ENCODE results near the gene ENTPD1. TPM values are rescaled to one million over a fixed set of nuclear protein-coding genes. Genes with fewer than 3 reads are reported as not detected.

The ENTPD1 gene
- total RNA-seq, 1 donor from 2014 or later, result 8.9 TPM

DNA sequence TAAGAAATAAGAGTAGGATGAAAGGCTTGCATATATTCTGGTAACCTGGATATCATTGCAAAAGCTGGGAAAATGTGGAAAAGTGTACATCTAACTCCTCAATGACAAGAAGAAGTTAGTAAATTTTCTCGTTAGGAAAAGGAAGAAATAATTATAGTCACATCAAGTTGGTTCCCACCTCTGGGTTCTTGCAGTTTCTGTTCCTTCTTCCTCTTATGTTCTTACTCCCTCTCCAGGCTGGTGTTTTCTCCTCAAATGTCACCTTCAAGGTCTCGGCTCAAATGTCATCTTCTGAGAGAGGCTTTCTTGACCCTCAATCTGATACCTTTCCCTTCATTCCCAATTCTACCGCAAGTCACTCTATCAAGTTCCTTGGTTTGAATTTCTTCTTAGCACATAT, 64.4 kb downstream of the ENTPD1 start:
- H3K27ac ChIP-seq (ENCODE audit: low read depth, low read length), result no peak overlapping the region

DNA sequence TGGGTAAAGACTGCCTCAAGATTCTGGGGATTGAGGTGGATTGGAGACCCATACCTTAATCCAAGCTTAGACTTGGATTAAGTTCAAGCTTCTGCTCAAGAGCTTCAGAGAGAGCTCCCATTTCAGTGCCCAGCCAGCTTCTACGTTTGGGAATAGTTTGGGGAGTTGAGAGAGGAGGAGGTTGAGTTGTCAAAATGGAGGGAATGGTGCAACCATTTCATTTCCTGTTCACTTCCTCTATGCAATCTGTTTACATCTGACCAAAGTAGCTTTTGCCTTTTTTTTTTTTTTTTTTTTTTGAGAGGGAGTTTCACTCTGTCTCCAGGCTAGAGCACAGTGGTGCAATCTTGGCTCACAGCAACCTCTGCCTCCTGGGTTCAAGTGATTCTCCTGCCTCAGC, 65.8 kb downstream of the ENTPD1 start:
- Histone ChIP-seq H3K27ac (ENCODE audit: low read depth, low read length) (no peak overlapping the region), H3K4me3 (ENCODE audit: low read length in 3 of 3) (no peak overlapping the region), H3K27me3 (ENCODE audit: control insufficient read depth in 3 of 3, insufficient read depth in 3 of 3, low read length in 3 of 3) (no peaks in the 10 kb centered on the region), H3K36me3 (ENCODE audit: control insufficient read depth in 3 of 3, insufficient read depth in 3 of 3, low read length in 3 of 3) (no peaks in the 10 kb centered on the region), H3K4me1 (ENCODE audit: control insufficient read depth in 3 of 3, insufficient read depth in 3 of 3, low read length in 3 of 3) (no peaks in the 10 kb centered on the region), H3K9ac (ENCODE audit: low read depth in 1 of 3, low read length in 3 of 3) (no peak overlapping the region), H3K9me3 (ENCODE audit: control insufficient read depth in 3 of 3, low read length in 3 of 3) (no peaks in the 10 kb centered on the region)

More for the DNA sequence above, 64.4 kb downstream of the ENTPD1 start:
- H3K27me3 ChIP-seq (ENCODE audit: control insufficient read depth in 3 of 3, insufficient read depth in 3 of 3, low read length in 3 of 3), result no peaks in the 10 kb centered on the region
- H3K9ac ChIP-seq (ENCODE audit: low read depth in 1 of 3, low read length in 3 of 3), result no peak overlapping the region
- peaks cover 0 to 3% (median 0%) of the 10 kb centered on the region in 3 donors for H3K9me3 ChIP-seq (ENCODE audit: control insufficient read depth in 3 of 3, low read length in 3 of 3)
- H3K4me1 ChIP-seq (ENCODE audit: control insufficient read depth in 3 of 3, insufficient read depth in 3 of 3, low read length in 3 of 3), result peaks cover 0 to under 1% (median 0%) of the 10 kb centered on the region in 3 donors
- no peaks in the 10 kb centered on the region for H3K36me3 ChIP-seq (ENCODE audit: control insufficient read depth in 3 of 3, insufficient read depth in 3 of 3, low read length in 3 of 3)
- H3K4me3 ChIP-seq (ENCODE audit: low read length in 3 of 3), result no peak overlapping the region

DNA sequence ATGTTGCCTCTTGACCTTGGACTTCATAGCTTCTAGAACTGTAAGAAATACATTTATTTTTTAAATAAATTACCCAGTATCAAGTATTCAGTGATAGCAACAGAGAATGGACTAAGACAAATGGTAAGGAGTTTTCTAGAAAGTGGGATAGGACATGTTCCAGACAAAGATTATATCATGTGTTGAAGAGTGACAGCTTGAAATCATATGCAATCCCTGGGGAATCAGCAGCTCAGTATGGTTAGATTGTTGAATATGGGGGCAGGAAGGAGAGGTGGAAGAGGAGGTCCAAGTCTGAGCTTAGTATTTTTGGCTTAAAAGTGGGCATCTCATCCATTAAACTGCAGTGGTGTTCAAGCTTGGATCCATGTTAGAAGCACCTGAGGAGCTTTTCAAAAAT, 74.1 kb downstream of the ENTPD1 start:
- no peaks in the 10 kb centered on the region for H3K36me3 ChIP-seq (ENCODE audit: control insufficient read depth in 3 of 3, insufficient read depth in 3 of 3, low read length in 3 of 3)

DNA sequence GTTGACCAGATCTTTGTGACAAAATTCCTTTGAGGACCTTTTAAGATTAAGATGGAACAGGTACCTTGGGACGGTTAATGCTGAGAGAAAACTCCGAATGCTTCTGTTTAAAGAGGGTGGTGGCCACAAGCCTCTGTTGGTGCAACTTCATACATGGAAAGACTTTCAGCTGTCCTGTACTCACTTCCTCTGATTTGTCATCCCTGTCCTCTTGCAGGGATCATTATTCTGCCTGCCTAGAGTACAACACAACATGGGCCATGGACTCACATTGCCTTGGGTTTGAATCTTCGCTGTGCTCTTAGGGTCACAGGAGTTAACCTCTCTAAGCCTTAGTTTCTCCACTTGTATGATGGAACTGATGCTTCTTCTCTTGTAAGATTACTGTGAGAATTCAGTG, 75.1 kb downstream of the ENTPD1 start:
- H3K9me3 ChIP-seq (ENCODE audit: control insufficient read depth in 3 of 3, low read length in 3 of 3), result no peaks in the 10 kb centered on the region
- H3K4me3 ChIP-seq (ENCODE audit: low read length in 3 of 3), result no peak overlapping the region
- no peaks in the 10 kb centered on the region for H3K4me1 ChIP-seq (ENCODE audit: control insufficient read depth in 3 of 3, insufficient read depth in 3 of 3, low read length in 3 of 3)
- H3K27ac ChIP-seq (ENCODE audit: low read depth, low read length), result no peak overlapping the region
- H3K36me3 ChIP-seq (ENCODE audit: control insufficient read depth in 3 of 3, insufficient read depth in 3 of 3, low read length in 3 of 3), result no peaks in the 10 kb centered on the region
- H3K27me3 ChIP-seq (ENCODE audit: control insufficient read depth in 3 of 3, insufficient read depth in 3 of 3, low read length in 3 of 3), result no peaks in the 10 kb centered on the region
- no peak overlapping the region for H3K9ac ChIP-seq (ENCODE audit: low read depth in 1 of 3, low read length in 3 of 3)

More for the DNA sequence above, 74.1 kb downstream of the ENTPD1 start:
- no peaks in the 10 kb centered on the region for H3K4me1 ChIP-seq (ENCODE audit: control insufficient read depth in 3 of 3, insufficient read depth in 3 of 3, low read length in 3 of 3)
- no peak overlapping the region for H3K27ac ChIP-seq (ENCODE audit: low read depth, low read length)
- no peak overlapping the region for H3K9ac ChIP-seq (ENCODE audit: low read depth in 1 of 3, low read length in 3 of 3)
- H3K4me3 ChIP-seq (ENCODE audit: low read length in 3 of 3), result no peak overlapping the region
- H3K27me3 ChIP-seq (ENCODE audit: control insufficient read depth in 3 of 3, insufficient read depth in 3 of 3, low read length in 3 of 3), result no peaks in the 10 kb centered on the region
- no peaks in the 10 kb centered on the region for H3K9me3 ChIP-seq (ENCODE audit: control insufficient read depth in 3 of 3, low read length in 3 of 3)

DNA sequence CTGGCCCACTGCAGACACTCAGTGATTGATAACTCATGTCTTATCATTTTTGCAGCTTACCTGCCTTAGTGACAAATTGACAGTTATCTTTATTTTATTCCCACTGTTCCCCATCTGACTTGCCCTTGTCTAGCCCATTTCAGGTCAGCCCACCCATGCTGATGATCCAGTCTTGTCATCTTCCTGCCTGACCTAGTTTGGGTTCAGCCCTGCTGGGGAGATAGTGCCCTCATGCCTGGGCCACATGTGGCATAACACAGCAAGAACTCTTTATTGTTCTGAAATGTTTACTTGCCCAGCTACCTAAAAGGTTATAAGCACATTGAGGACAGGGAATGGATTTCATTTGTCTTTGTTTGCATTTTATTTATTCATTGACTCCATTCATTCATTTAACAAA, 75.6 kb downstream of the ENTPD1 start:
- Histone ChIP-seq H3K36me3 (ENCODE audit: control insufficient read depth in 3 of 3, insufficient read depth in 3 of 3, low read length in 3 of 3) (no peaks in the 10 kb centered on the region), H3K9me3 (ENCODE audit: control insufficient read depth in 3 of 3, low read length in 3 of 3) (no peaks in the 10 kb centered on the region), H3K4me3 (ENCODE audit: low read length in 3 of 3) (no peak overlapping the region), H3K27me3 (ENCODE audit: control insufficient read depth in 3 of 3, insufficient read depth in 3 of 3, low read length in 3 of 3) (no peaks in the 10 kb centered on the region), H3K9ac (ENCODE audit: low read depth in 1 of 3, low read length in 3 of 3) (no peak overlapping the region), H3K27ac (ENCODE audit: low read depth, low read length) (no peak overlapping the region), H3K4me1 (ENCODE audit: control insufficient read depth in 3 of 3, insufficient read depth in 3 of 3, low read length in 3 of 3) (no peaks in the 10 kb centered on the region)

DNA sequence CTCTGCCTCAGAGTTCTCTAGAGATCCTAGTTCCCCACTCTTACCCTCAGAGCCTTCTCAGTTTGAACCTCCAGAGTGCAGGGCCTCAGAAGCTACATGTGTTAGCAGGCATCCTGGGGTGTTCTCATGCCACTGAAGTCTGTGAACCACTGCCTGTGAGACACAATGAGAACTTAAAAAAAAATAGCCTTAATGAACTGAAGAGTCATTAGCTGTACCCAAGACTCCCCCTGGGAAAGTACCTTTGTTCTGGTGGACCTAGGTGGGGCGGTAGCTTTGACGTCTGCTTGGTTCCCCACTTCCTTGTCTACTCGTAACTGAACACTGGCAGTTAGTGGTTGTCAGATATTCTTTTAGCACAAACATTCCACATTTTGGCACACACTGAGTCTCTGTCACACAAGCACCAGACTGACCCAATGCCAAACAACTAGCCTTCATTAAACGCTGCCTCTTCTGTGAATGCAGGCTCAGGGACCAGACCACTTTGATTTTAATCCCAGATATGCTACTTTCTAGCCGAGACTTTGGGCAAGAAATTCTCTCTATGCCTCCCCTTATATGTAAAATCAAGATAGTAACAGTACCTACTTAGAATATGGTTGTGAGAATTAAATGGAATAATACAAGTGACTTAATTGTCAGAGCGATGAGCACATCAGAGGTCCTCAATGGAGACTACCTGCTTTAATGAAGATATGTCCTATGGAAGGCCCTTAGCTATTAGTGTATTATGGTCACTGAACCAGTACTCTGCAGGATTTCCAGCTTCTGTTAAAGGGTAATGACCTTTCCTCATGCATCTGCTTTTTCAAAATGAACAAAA, 76.5 kb downstream of the ENTPD1 start:
- no peaks in the 10 kb centered on the region for H3K36me3 ChIP-seq (ENCODE audit: control insufficient read depth in 3 of 3, insufficient read depth in 3 of 3, low read length in 3 of 3)
- no peak overlapping the region for H3K27ac ChIP-seq (ENCODE audit: low read depth, low read length)
- no peaks in the 10 kb centered on the region for H3K9me3 ChIP-seq (ENCODE audit: control insufficient read depth in 3 of 3, low read length in 3 of 3)
- H3K4me3 ChIP-seq (ENCODE audit: low read length in 3 of 3), result no peak overlapping the region
- no peaks in the 10 kb centered on the region for H3K27me3 ChIP-seq (ENCODE audit: control insufficient read depth in 3 of 3, insufficient read depth in 3 of 3, low read length in 3 of 3)
- H3K9ac ChIP-seq (ENCODE audit: low read depth in 1 of 3, low read length in 3 of 3), result no peak overlapping the region
- H3K4me1 ChIP-seq (ENCODE audit: control insufficient read depth in 3 of 3, insufficient read depth in 3 of 3, low read length in 3 of 3), result peaks cover 0 to 4% (median 4%) of the 10 kb centered on the region in 3 donors

DNA sequence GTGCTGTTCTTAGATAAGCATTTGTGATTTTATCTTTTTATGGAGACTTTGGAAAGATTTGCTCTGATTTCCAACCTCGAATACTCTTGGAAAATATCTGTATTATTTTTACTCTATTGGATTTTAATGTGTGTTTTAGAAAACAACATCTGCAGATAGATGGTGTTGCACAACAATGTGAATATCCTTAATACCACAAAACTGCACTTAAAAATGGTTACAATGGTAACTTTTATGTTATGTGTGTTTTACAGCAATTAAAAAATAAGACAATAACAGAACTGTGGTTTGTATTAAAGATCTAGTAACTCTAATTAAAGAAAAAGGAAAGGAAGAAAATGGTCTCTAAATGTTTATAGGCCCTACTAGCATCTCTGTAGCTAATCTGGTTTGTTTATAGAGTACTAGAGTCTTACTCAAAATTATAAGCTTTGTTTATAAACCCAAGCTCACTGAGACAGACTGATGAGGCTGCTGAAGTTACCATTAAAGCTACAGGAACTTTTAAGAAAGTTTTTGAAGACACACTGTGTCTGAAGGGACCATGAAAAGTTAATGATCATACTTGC, 77.2 kb downstream of the ENTPD1 start:
- Histone ChIP-seq H3K4me1 (ENCODE audit: control insufficient read depth in 3 of 3, insufficient read depth in 3 of 3, low read length in 3 of 3) (peaks cover 0 to 4% (median 4%) of the 10 kb centered on the region in 3 donors), H3K9ac (ENCODE audit: low read depth in 1 of 3, low read length in 3 of 3) (no peak overlapping the region), H3K9me3 (ENCODE audit: control insufficient read depth in 3 of 3, low read length in 3 of 3) (no peaks in the 10 kb centered on the region), H3K4me3 (ENCODE audit: low read length in 3 of 3) (no peak overlapping the region), H3K36me3 (ENCODE audit: control insufficient read depth in 3 of 3, insufficient read depth in 3 of 3, low read length in 3 of 3) (no peaks in the 10 kb centered on the region), H3K27ac (ENCODE audit: low read depth, low read length) (no peak overlapping the region), H3K27me3 (ENCODE audit: control insufficient read depth in 3 of 3, insufficient read depth in 3 of 3, low read length in 3 of 3) (no peaks in the 10 kb centered on the region)

DNA sequence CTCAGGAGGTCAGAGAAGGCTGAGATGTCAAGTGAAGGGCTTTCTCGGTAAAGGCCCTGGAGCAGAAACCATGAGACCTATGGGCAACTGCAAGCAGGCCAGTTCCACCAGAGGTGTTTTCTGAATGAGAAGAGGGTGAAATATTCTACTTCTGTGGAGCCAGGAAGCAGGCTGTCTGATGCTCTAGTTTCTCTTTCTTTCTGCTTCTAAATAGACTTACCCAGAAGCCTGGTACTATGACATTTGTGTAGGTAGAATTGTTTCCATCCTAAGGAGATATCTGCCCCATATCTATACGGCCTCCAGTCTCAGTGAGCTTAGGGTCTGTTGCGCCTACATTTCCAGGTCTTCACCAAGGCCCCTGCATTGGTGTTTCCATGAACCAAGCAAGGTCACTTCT, 78.4 kb downstream of the ENTPD1 start:
- no peaks in the 10 kb centered on the region for H3K9me3 ChIP-seq (ENCODE audit: control insufficient read depth in 3 of 3, low read length in 3 of 3)
- no peaks in the 10 kb centered on the region for H3K27me3 ChIP-seq (ENCODE audit: control insufficient read depth in 3 of 3, insufficient read depth in 3 of 3, low read length in 3 of 3)
- H3K9ac ChIP-seq (ENCODE audit: low read depth in 1 of 3, low read length in 3 of 3), result no peak overlapping the region
- H3K27ac ChIP-seq (ENCODE audit: low read depth, low read length), result no peak overlapping the region
- H3K4me3 ChIP-seq (ENCODE audit: low read length in 3 of 3), result no peak overlapping the region
- peaks cover 0 to 4% (median 4%) of the 10 kb centered on the region in 3 donors for H3K4me1 ChIP-seq (ENCODE audit: control insufficient read depth in 3 of 3, insufficient read depth in 3 of 3, low read length in 3 of 3)
- H3K36me3 ChIP-seq (ENCODE audit: control insufficient read depth in 3 of 3, insufficient read depth in 3 of 3, low read length in 3 of 3), result no peaks in the 10 kb centered on the region

DNA sequence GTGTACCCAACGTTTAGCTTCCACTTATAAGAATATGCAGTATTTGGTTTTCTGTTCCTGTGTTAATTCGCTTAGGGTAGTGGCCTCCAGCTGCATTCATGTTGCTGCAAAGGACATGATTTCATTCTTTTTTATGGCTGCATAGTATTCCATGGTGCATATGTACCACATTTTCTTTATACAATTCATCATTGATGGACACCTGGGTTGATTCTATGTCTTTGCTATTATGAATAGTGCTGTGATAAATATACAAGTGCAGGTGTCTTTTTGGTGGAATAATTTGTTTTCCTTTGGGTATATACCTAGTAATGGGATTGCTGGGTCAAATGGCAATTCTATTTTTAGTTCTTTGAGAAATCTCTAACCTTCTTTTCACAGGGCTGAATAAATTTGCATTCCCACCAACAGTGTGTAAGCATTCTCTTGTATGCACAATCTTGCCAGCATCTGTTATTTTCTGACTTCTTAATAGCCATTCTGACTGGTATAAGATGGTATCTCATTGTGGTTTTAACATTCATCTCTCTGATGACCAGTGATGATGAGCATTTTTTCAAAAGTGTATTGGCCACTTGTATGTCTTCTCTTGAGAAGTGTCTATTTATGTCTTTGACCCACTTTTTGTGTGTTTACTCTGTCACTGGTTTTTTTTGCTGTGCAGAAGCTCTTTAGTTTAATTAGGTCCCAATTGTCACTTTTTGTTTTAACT, 79.3 kb downstream of the ENTPD1 start:
- Histone ChIP-seq H3K4me3 (ENCODE audit: low read length in 3 of 3) (no peak overlapping the region), H3K27ac (ENCODE audit: low read depth, low read length) (no peak overlapping the region), H3K27me3 (ENCODE audit: control insufficient read depth in 3 of 3, insufficient read depth in 3 of 3, low read length in 3 of 3) (no peaks in the 10 kb centered on the region), H3K36me3 (ENCODE audit: control insufficient read depth in 3 of 3, insufficient read depth in 3 of 3, low read length in 3 of 3) (no peaks in the 10 kb centered on the region), H3K9me3 (ENCODE audit: control insufficient read depth in 3 of 3, low read length in 3 of 3) (no peaks in the 10 kb centered on the region), H3K9ac (ENCODE audit: low read depth in 1 of 3, low read length in 3 of 3) (no peak overlapping the region), H3K4me1 (ENCODE audit: control insufficient read depth in 3 of 3, insufficient read depth in 3 of 3, low read length in 3 of 3) (peaks cover 0 to 4% (median 4%) of the 10 kb centered on the region in 3 donors)

DNA sequence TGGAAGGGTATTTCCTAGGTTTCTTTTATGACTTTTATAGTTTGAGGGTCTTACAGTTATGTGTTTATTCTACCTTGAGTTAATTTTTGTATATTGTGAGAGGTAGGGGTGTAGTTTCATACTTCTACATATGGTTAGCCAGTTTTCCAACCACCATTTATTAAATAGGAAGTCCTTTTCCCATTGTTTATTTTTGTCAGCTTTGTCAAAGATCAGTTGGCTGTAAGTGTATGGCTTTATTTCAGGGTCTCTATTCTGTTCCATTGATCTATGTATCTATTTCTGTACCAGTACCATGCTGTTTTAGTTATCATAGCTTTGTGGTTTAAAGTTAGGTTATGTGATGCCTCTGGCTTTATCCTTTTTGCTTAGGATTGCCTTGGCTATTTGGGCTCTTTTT, 79.9 kb downstream of the ENTPD1 start:
- no peak overlapping the region for H3K27ac ChIP-seq (ENCODE audit: low read depth, low read length)
- H3K4me3 ChIP-seq (ENCODE audit: low read length in 3 of 3), result no peak overlapping the region
- H3K27me3 ChIP-seq (ENCODE audit: control insufficient read depth in 3 of 3, insufficient read depth in 3 of 3, low read length in 3 of 3), result no peaks in the 10 kb centered on the region
- H3K9me3 ChIP-seq (ENCODE audit: control insufficient read depth in 3 of 3, low read length in 3 of 3), result no peaks in the 10 kb centered on the region
- no peaks in the 10 kb centered on the region for H3K36me3 ChIP-seq (ENCODE audit: control insufficient read depth in 3 of 3, insufficient read depth in 3 of 3, low read length in 3 of 3)
- no peak overlapping the region for H3K9ac ChIP-seq (ENCODE audit: low read depth in 1 of 3, low read length in 3 of 3)
- H3K4me1 ChIP-seq (ENCODE audit: control insufficient read depth in 3 of 3, insufficient read depth in 3 of 3, low read length in 3 of 3), result peaks cover 0 to 4% (median 4%) of the 10 kb centered on the region in 3 donors
